ENCODE measurements around the gene LRIG1. TPM values are rescaled to one million over a fixed set of nuclear protein-coding genes. Genes with fewer than 3 reads are reported as not detected.

Gene LRIG1
- total RNA-seq, 2 donors from 2014 or later = 28.2 to 39.1 TPM

GRCh38 chr3:66494959-66495667 is 5.7 kb downstream of the LRIG1 start:
- peak overlapping the region; percentile 2 to 5 for H3K27ac Mint-ChIP-seq
- DNase-seq (ENCODE audit: low spot score in 2 of 2) (no peak), ATAC-seq (peak in 1 of 2 donors; percentile 41)
- H3K36me3 Mint-ChIP-seq = peaks cover 12 to 14% of the 10 kb centered on the region in 2 donors
- H3K9me3 Mint-ChIP-seq = no peaks in the 10 kb centered on the region

GRCh38 chr3:66493458-66494099 is 7.2 kb downstream of the LRIG1 start:
- Mint-ChIP-seq H3K27ac (no peak overlapping the region), H3K9me3 (no peaks in the 10 kb centered on the region), H3K36me3 (peaks cover 0 to 5% of the 10 kb centered on the region in 2 donors)
- DNase-seq (ENCODE audit: low spot score in 2 of 2) (no peak), ATAC-seq (no peak)

- no peak for DNase-seq (ENCODE audit: low spot score in 2 of 2)
- Mint-ChIP-seq H3K9me3 (no peaks in the 10 kb centered on the region), H3K36me3 (peaks cover 0 to 5% of the 10 kb centered on the region in 2 donors), H3K27ac (no peak overlapping the region)
- ATAC-seq = no peak
Observed at GRCh38 chr3:66492672-66493071, 8.2 kb downstream of the LRIG1 start.

GRCh38 chr3:66492071-66492470 is 8.8 kb downstream of the LRIG1 start:
- DNase-seq (ENCODE audit: low spot score in 2 of 2) = no peak
- no peak for ATAC-seq
- Mint-ChIP-seq H3K27ac (no peak overlapping the region), H3K36me3 (peaks cover 0 to 7% of the 10 kb centered on the region in 2 donors), H3K9me3 (no peaks in the 10 kb centered on the region)

- ATAC-seq (no peak), DNase-seq (ENCODE audit: low spot score in 2 of 2) (no peak)
- Mint-ChIP-seq H3K9me3 (no peaks in the 10 kb centered on the region), H3K27ac (peak overlapping the region in 1 of 2 donors; percentile 88), H3K36me3 (peaks cover 0 to 18% of the 10 kb centered on the region in 2 donors)
Observed at GRCh38 chr3:66490984-66491383, 9.8 kb downstream of the LRIG1 start.

GRCh38 chr3:66490214-66490613 is 10.6 kb downstream of the LRIG1 start:
- ATAC-seq (peak; percentile 35 to 51), DNase-seq (ENCODE audit: low spot score in 2 of 2) (no peak)
- Mint-ChIP-seq H3K36me3 (peaks cover 2 to 26% of the 10 kb centered on the region in 2 donors), H3K9me3 (peaks cover 0 to under 1% of the 10 kb centered on the region in 2 donors), H3K27ac (peak overlapping the region; percentile 88 to 90)

- Mint-ChIP-seq H3K9me3 (peaks cover 0 to 3% of the 10 kb centered on the region in 2 donors), H3K36me3 (peaks cover 4 to 29% of the 10 kb centered on the region in 2 donors), H3K27ac (peak overlapping the region; percentile 88 to 90)
- peak; percentile 80 to 83 for ATAC-seq
- DNase-seq (ENCODE audit: low spot score in 2 of 2) = no peak
Observed at GRCh38 chr3:66489581-66489980, 11.2 kb downstream of the LRIG1 start.

GRCh38 chr3:66489115-66489514 is 11.7 kb downstream of the LRIG1 start:
- peak overlapping the region; percentile 88 to 90 for H3K27ac Mint-ChIP-seq
- ATAC-seq (peak; percentile 21 to 36), DNase-seq (ENCODE audit: low spot score in 2 of 2) (no peak)
- peaks cover 0 to 3% of the 10 kb centered on the region in 2 donors for H3K9me3 Mint-ChIP-seq
- H3K36me3 Mint-ChIP-seq = peaks cover 4 to 33% of the 10 kb centered on the region in 2 donors

- peak overlapping the region; percentile 77 to 88 for H3K27ac Mint-ChIP-seq
- ATAC-seq (peak; percentile 14 to 62), DNase-seq (ENCODE audit: low spot score in 2 of 2) (no peak)
- H3K36me3 Mint-ChIP-seq = peaks cover 4 to 32% of the 10 kb centered on the region in 2 donors
- peaks cover 0 to 3% of the 10 kb centered on the region in 2 donors for H3K9me3 Mint-ChIP-seq
Observed at GRCh38 chr3:66488492-66488891, 12.3 kb downstream of the LRIG1 start.

- DNase-seq (ENCODE audit: low spot score in 2 of 2) (no peak), ATAC-seq (no peak)
- Mint-ChIP-seq H3K27ac (no peak overlapping the region), H3K9me3 (peaks cover 0 to 3% of the 10 kb centered on the region in 2 donors), H3K36me3 (peaks cover 4 to 30% of the 10 kb centered on the region in 2 donors)
Observed at GRCh38 chr3:66487465-66487864, 13.4 kb downstream of the LRIG1 start.

- DNase-seq (ENCODE audit: low spot score in 2 of 2) = no peak
- no peak for ATAC-seq
- peaks cover 0 to 3% of the 10 kb centered on the region in 2 donors for H3K9me3 Mint-ChIP-seq
- peaks cover 4 to 30% of the 10 kb centered on the region in 2 donors for H3K36me3 Mint-ChIP-seq
- no peak overlapping the region for H3K27ac Mint-ChIP-seq
Observed at GRCh38 chr3:66486646-66487045, 14.2 kb downstream of the LRIG1 start.

- DNase-seq (ENCODE audit: low spot score in 2 of 2) = no peak
- peaks cover 0 to 3% of the 10 kb centered on the region in 2 donors for H3K9me3 Mint-ChIP-seq
- ATAC-seq = no peak
- peaks cover 4 to 30% of the 10 kb centered on the region in 2 donors for H3K36me3 Mint-ChIP-seq
- H3K27ac Mint-ChIP-seq = no peak overlapping the region
Observed at GRCh38 chr3:66486202-66486601, 14.6 kb downstream of the LRIG1 start.

- Mint-ChIP-seq H3K27ac (peak overlapping the region in 1 of 2 donors; percentile 70), H3K36me3 (peaks cover 4 to 33% of the 10 kb centered on the region in 2 donors), H3K9me3 (peaks cover 0 to 3% of the 10 kb centered on the region in 2 donors)
- DNase-seq (ENCODE audit: low spot score in 2 of 2) (no peak), ATAC-seq (no peak)
Observed at GRCh38 chr3:66485291-66485968, 15.4 kb downstream of the LRIG1 start.

GRCh38 chr3:66484106-66484844 is 16.5 kb downstream of the LRIG1 start:
- H3K9me3 Mint-ChIP-seq = peaks cover 0 to 9% of the 10 kb centered on the region in 2 donors
- peak overlapping the region in 1 of 2 donors; percentile 65 for H3K27ac Mint-ChIP-seq
- ATAC-seq = no peak
- no peak for DNase-seq (ENCODE audit: low spot score in 2 of 2)
- H3K36me3 Mint-ChIP-seq = peaks cover 12 to 44% of the 10 kb centered on the region in 2 donors

GRCh38 chr3:66483409-66483906 is 17.4 kb downstream of the LRIG1 start:
- no peak for DNase-seq (ENCODE audit: low spot score in 2 of 2)
- ATAC-seq = peak in 1 of 2 donors; percentile 33
- Mint-ChIP-seq H3K9me3 (peaks cover 3 to 14% of the 10 kb centered on the region in 2 donors), H3K36me3 (peaks cover 16 to 52% of the 10 kb centered on the region in 2 donors), H3K27ac (peak overlapping the region in 1 of 2 donors; percentile 65)

GRCh38 chr3:66483006-66483405 is 17.8 kb downstream of the LRIG1 start:
- ATAC-seq = no peak
- Mint-ChIP-seq H3K27ac (peak overlapping the region in 1 of 2 donors; percentile 65), H3K36me3 (peaks cover 16 to 55% of the 10 kb centered on the region in 2 donors), H3K9me3 (peaks cover 3 to 14% of the 10 kb centered on the region in 2 donors)
- no peak for DNase-seq (ENCODE audit: low spot score in 2 of 2)
